ENCODE measurements around the gene OTOG.

DNA sequence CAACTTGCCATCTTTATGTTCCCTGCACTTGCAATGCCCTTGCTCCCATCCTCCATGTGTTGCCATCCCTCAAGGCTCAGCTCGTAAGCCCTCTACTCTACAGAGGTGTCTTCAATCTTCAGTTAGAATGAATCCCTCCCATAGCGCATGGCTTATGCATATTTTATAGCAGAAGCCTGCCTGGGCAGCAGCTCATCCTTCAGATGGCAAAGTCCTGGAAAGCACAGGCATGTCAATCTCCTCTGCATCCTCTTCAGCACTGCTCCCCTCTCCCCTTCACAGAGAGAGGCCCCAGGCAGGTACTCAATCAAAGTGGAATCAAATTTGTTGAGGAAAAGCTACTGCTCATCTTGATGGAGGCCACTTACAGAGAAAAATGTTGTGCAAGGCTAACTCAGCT is 39.3 kb upstream of the OTOG start:
- TF ChIP-seq CTCF (IDR thresholded peaks at IDR 0.05) (no peak), POLR2A (IDR thresholded peaks at IDR 0.05) (no peak)
